Heart right ventricle (tissue), 16 donors: ENCODE results near the gene ZSCAN10. TPM values are rescaled to one million over a fixed set of nuclear protein-coding genes. Genes with fewer than 3 reads are reported as not detected.

Source experiments
- ATAC-seq, 8 donors: fragments of 200-7000 bp; cut with Tn5 transposase; one replicate each; pipeline ENCODE4 v1.9.1; 2020; ENCODE audit warnings: mild to moderate bottlenecking in 8 of 8, moderate library complexity in 8 of 8, moderate number of reproducible peaks in 1 of 8
- DNase-seq, 2 donors: peaks; one replicate each; pipeline ENCODE4 v3.0.0-alpha.2; 2020
- H3K27ac ChIP-seq, 10 donors: fragments of 200-600 bp; sonication (generic) in 2 of 10; one replicate each; pipeline versions ENCODE4 v1.5.0 to v1.8.0; 2020 to 2022; ENCODE audit warnings: mild to moderate bottlenecking in 3 of 10
- H3K27me3 ChIP-seq, 7 donors: fragments of 200-600 bp; one replicate each; pipeline ENCODE4 v1.8.0; 2021 to 2022; ENCODE audit warnings: mild to moderate bottlenecking in 2 of 7
- H3K36me3 ChIP-seq, 9 donors: fragments of 200-600 bp; sonication (generic) in 1 of 9; one replicate each; pipeline versions ENCODE4 v1.5.0 to v1.8.0; 2020 to 2022; ENCODE audit warnings: mild to moderate bottlenecking in 2 of 9
- H3K4me1 ChIP-seq, 9 donors: fragments of 200-600 bp; sonication (generic) in 1 of 9; one replicate each; pipeline versions ENCODE4 v1.5.0 to v1.8.0; 2020 to 2022; ENCODE audit warnings: mild to moderate bottlenecking in 4 of 9
- H3K4me3 ChIP-seq, 10 donors: fragments of 200-600 bp; sonication (generic) in 2 of 10; one replicate each; pipeline versions ENCODE4 v1.5.0 to v1.8.0; 2020 to 2022; ENCODE audit warnings: mild to moderate bottlenecking in 7 of 10, moderate library complexity in 2 of 10
- H3K9me3 ChIP-seq, 11 donors: fragments of 200-600 bp in 10 of 11; sonication (generic) in 2 of 11; one replicate each; pipeline versions ENCODE4 v1.5.0 to v1.8.0; 2013 to 2022; ENCODE audit warnings: mild to moderate bottlenecking in 2 of 11, control low read depth in 1 of 11, moderate library complexity in 1 of 11
- CTCF ChIP-seq, 9 donors: fragments of 200-600 bp; sonication (generic) in 2 of 9; IDR thresholded peaks; one replicate each; pipeline versions ENCODE4 v1.5.0 to v1.8.0; 2021 to 2022; ENCODE audit warnings: antibody characterized with exemption in 9 of 9, mild to moderate bottlenecking in 5 of 9, moderate library complexity in 1 of 9
- WGBS, 2 donors: extraction: QIAGEN DNeasy Blood & Tissue Kit; methylation state at CpG; one replicate each; pipeline ENCODE4 v1.1.7; 2013; ENCODE audit warnings: inconsistent platforms in 1 of 2; 5-methylcytosine and 5-hydroxymethylcytosine counted together
- intact Hi-C, 10 donors: fragments of 100-400 bp; cut with DNase I; formaldehyde crosslinking; loops; one replicate each; pipeline versions ENCODE4 v1.11.1 to v1.14.2; 2022
- polyA plus RNA-seq, 2 donors: library from polyadenylated mRNA; stranded (reverse); fragments of 200-250 nt; gene quantifications; one replicate each; pipeline ENCODE4 v1.2.3, GENCODE V29; 2013
- total RNA-seq, 10 donors: library from RNA; stranded (reverse); fragmentation: NEBNext Ultra II Directional in 3 of 10; extraction: Animal tissue kit (Norgen Biotek cat#: 25700) in 3 of 10; gene quantifications; one replicate each; pipeline versions ENCODE4 v1.2.1 to v1.2.4, GENCODE V29; 2021 to 2023
- donor health status: Arrhythmogenic right ventricular cardiomyopathy.
- donor health status: ischemic (EF 13 %, LVEDD 7.1; RV severe dilation, severe dysfunction).
- donor health status: healthy with polysubstance abuse.
- donor health status: DM: no; HTN: yes; CAD: no.
- donor health status: DM: no; HTN: no; CAD: no.
- donor health status: ischemic (EF 25% LVEDD 6.9; RV normal size, moderate dysfunction).
- donor health status: ischemic (EF 25% LVEDD 5.7; RV mildly dilated, moderate dysfunction).
- donor health status: healthy.
- donor health status: DM: yes; HTN: yes; CAD: no.
- donor health status: Ischemic cardiomyopathy.
- donor health status: ischemic (EF 35%, LVEDD 5.7; RV mildly dilated, moderate dysfunction).
- donor health status: nonischemic (EF 11% LVEDD 7.7; RV severe dilation, severe dysfunction).
- donor health status: DM: yes; HTN: yes; CAD: no.
- donor health status: PGD.
- donor health status: ischemic (EF 29% LVEDD 5.4; RV normal size, mild dysfunction).
- donor health status: nonischemic (EF 23%, LVEDD 6.1; RV moderate dilation, normal function).

The ZSCAN10 gene
- total and polyA plus RNA-seq, 12 donors: 0.01 to 0.07 TPM; not detected in 10

GRCh38 chr16:3094289-3095027 is 4.6 kb downstream of the ZSCAN10 start:
- ATAC-seq (no peak), DNase-seq (no peak)
- Histone ChIP-seq H3K36me3 (no peaks in the 10 kb centered on the region), H3K27ac (no peak overlapping the region), H3K4me3 (no peak overlapping the region), H3K9me3 (no peaks in the 10 kb centered on the region), H3K27me3 (peaks cover 0 to 10% (median 6%) of the 10 kb centered on the region in 7 donors), H3K4me1 (peaks cover 0 to 21% (median 3%) of the 10 kb centered on the region in 9 donors)
- 86 to 90% methylated on average over 22 of the region's 22 CpGs for WGBS, 2 donors
- intact Hi-C loops: loop anchor here in 4 of 10 donors (2.0 to 10.0 kb wide), 4 partner anchors 32 to 70 kb away; no protein-coding TSS in a partner anchor
- peak; percentile 19 to 68 (median 49) for TF ChIP-seq CTCF (IDR thresholded peaks at IDR 0.05)

DNA sequence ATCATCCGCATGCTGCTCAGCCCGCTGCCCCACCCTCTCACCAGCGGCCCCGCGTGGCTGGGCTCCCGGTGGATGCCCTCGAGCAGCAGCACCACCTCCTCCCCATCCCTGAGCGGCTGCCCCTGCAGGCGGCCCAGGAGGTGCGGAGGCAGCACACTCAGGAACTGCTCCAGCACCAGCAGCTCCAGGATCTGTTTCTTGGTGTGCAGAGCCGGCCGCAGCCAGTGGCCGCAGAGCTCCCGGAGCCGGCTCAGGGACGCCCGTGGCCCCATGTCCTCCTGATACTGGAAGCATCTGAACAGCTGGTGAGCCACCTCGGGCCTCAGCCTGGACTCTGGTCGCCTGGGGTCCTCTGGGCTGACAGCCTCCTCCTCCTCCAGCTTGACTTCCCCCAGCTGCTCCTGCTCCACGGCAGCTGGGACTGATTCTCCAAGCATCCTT is 6.6 kb downstream of the ZSCAN10 start:
- DNase-seq: no peak
- Histone ChIP-seq H3K27me3 (peaks cover 0 to 10% (median 4%) of the 10 kb centered on the region in 7 donors), H3K9me3 (no peaks in the 10 kb centered on the region), H3K4me3 (no peak overlapping the region), H3K4me1 (peaks cover 0 to 33% (median 12%) of the 10 kb centered on the region in 9 donors), H3K27ac (no peak overlapping the region), H3K36me3 (no peaks in the 10 kb centered on the region)
- 57 to 62% methylated on average over 20 of the region's 20 CpGs for WGBS, 2 donors
- no peak for TF ChIP-seq CTCF (IDR thresholded peaks at IDR 0.05)
- intact Hi-C loops: loop anchor here in 1 of 10 donors (10.0 kb wide), 1 partner anchor 72 kb away; no protein-coding TSS in a partner anchor
- no peak for ATAC-seq

DNA sequence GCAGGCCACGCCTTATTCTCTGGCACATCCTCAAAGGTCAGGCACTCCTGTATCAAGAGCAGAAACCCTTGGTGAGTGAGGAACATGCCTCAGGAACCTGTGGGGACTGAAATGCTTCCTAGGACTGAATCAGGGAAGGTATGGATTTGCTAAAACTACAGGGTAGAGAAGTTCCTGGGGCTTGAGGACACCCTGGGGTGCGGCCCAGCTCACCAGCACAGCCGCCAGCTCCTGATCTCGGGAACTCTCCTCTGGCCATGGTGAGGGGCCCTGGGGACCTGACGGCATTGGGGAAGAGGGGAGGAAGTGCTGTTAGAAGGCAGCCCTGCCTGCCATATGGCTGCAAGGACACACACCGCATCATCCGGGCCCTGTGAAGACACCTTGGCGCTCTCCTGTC is 7.5 kb downstream of the ZSCAN10 start:
- no peaks in the 10 kb centered on the region for H3K9me3 ChIP-seq
- H3K27me3 ChIP-seq: peaks cover 0 to 10% (median 4%) of the 10 kb centered on the region in 7 donors
- 84 to 86% methylated on average over 8 of the region's 8 CpGs for WGBS, 2 donors
- no peaks in the 10 kb centered on the region for H3K36me3 ChIP-seq
- H3K27ac ChIP-seq: no peak overlapping the region
- TF ChIP-seq CTCF (IDR thresholded peaks at IDR 0.05): no peak
- no peak overlapping the region for H3K4me3 ChIP-seq
- intact Hi-C loops: loop anchor here in 1 of 10 donors (10.0 kb wide), 1 partner anchor 73 kb away; no protein-coding TSS in a partner anchor
- no peak for DNase-seq
- no peak for ATAC-seq
- H3K4me1 ChIP-seq: peaks cover 0 to 42% (median 22%) of the 10 kb centered on the region in 9 donors

DNA sequence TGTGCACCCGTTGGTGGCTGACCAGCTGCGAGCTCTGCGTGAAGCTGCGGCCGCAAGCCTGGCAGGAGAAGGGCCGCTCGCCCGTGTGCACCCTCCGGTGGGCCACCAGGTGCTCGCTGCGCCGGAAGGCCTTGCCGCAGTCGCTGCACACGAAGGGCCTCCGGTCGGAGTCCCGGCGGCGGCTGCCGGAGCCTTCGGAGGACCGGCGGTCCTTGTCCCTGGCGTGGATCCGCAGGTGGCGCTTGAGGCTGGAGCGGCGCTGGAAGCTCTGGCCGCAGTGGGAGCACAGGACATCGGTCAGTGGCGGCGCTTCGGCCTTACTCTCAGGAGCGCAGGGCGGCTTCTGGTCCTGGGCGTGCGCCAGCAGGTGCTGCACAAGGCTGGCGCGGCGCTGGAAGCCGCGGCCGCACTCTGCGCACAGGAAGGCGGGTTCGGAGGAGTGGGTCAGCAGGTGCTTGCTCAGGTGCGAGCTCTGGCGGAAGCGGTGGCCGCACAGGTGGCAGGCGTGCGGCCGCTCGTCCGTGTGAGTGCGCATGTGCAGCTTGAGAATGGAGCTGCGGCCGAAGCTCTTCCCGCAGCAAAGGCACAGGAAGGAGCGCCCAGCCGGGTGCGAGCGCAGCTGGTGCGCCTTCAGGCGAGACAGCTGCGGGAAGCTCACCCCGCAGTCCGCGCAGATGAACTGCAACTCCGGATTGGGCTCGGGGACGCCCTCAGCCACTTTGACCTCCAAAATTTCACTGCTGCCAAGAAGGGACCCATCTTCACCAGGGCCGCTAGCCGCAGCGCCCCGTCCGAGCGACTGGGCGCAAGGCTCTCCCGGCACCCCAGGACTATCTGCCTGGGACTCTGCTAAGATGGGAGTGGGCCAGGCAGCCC is 9.1 kb downstream of the ZSCAN10 start:
- no peak overlapping the region for H3K4me3 ChIP-seq
- no peak overlapping the region for H3K27ac ChIP-seq
- ATAC-seq: no peak
- H3K4me1 ChIP-seq: peaks cover 0 to 42% (median 35%) of the 10 kb centered on the region in 9 donors
- H3K36me3 ChIP-seq: no peaks in the 10 kb centered on the region
- WGBS, 2 donors: 97 to 98% methylated on average over 81 of the region's 81 CpGs
- peaks cover 0 to 10% (median 4%) of the 10 kb centered on the region in 7 donors for H3K27me3 ChIP-seq
- no peaks in the 10 kb centered on the region for H3K9me3 ChIP-seq
- DNase-seq: no peak
- TF ChIP-seq CTCF (IDR thresholded peaks at IDR 0.05): no peak
- intact Hi-C loops: loop anchor here in 1 of 10 donors (10.0 kb wide), 1 partner anchor 75 kb away; no protein-coding TSS in a partner anchor
